LNCaP clone FGC (cell line): ENCODE measurements around the gene CST6.

ENCODE experiments used
- DNase-seq: peaks from one replicate; pipeline ENCODE4 v3.0.0-alpha.2; 2011; ENCODE audit warnings: low read depth
- H3K4me3 ChIP-seq: 2 replicates; pipeline ENCODE4 v1.5.1; 2011; ENCODE audit warnings: mild to moderate bottlenecking, low read depth, low read length, control low read depth
- TF ChIP-seq, protein P1 (sequence below): IDR thresholded peaks from 2 replicates; pipeline ENCODE4 v1.5.1; 2012; ENCODE audit warnings: mild to moderate bottlenecking; ENCODE audit not compliant: control insufficient read depth, insufficient read depth; ENCODE audit errors: extremely low read depth

CST6 gene

GRCh38 chr11:66042227-66042995 lies 30.6 kb downstream of the CST6 start:
- TF ChIP-seq, protein P1, sequence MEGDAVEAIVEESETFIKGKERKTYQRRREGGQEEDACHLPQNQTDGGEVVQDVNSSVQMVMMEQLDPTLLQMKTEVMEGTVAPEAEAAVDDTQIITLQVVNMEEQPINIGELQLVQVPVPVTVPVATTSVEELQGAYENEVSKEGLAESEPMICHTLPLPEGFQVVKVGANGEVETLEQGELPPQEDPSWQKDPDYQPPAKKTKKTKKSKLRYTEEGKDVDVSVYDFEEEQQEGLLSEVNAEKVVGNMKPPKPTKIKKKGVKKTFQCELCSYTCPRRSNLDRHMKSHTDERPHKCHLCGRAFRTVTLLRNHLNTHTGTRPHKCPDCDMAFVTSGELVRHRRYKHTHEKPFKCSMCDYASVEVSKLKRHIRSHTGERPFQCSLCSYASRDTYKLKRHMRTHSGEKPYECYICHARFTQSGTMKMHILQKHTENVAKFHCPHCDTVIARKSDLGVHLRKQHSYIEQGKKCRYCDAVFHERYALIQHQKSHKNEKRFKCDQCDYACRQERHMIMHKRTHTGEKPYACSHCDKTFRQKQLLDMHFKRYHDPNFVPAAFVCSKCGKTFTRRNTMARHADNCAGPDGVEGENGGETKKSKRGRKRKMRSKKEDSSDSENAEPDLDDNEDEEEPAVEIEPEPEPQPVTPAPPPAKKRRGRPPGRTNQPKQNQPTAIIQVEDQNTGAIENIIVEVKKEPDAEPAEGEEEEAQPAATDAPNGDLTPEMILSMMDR: no peak
- H3K4me3 ChIP-seq: no peak overlapping the region
- no peak for DNase-seq

DNA sequence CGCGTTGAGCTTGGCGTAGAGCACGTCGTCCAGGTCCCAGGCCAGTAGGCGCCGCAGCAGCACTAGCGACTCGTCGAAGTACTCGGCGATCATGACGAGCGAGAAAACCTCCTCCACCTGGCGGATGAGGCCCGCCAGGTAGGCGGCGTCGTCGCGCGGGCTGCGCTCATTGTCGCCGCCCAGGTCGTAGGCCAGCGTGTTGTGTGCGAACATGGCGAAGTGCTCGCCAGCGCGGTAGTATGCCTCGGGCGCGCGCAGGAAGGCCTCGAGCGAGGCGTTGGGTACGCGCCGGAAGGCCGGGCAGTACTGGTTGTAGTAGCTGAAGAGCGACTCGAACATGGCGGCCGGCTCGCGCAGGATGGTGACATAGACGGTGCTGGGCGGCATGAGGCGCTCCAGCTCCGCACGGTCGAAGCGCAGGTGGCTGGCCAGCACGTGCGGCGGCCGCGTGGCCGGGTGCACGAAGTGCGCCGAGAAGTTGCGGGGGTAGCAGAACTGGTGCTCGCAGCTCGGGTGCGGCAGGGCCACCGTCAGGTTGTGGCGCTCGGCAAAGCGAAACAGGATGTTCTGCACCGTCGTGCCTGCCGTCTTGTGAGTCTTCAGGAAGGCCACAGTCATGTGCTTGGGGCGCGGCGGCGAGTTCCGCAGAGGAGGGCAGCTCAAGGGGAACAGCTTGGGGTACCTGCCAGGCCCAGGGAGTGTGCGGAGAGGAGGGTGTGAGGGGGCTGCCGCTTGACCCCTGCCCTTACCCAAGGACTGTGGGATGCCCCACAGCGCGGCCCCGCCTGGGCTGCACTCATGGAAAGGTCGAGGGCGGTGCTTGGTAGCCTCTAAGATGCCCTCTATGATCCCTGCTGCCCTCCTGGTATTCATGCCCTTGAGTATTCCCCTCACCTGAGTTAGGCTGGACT lies 31.4 kb downstream of the CST6 start:
- TF ChIP-seq, protein P1: no peak
- no peak overlapping the region for H3K4me3 ChIP-seq
- no peak for DNase-seq

DNA sequence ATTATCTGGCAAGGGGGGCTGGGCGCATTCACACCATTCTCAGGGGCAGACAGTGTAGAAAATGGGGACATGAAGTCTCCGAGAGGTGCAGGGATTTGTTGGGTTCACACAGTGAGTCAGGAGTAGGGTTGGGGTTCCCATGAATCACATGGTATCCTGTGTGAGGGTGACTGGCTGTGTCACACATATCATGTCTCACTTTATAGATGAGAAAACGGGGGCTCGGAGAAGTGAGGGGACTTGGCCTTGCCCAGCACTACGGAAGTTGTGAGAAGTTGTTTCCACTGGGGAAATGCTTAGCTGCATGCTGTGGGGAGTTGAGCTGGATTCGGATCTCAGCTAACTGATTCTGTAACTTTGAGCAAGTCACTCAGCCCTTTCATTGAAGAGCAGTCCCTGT lies 32.9 kb downstream of the CST6 start:
- TF ChIP-seq, protein P1: no peak
- no peak overlapping the region for H3K4me3 ChIP-seq
- no peak for DNase-seq

GRCh38 chr11:66045177-66045639 lies 33.4 kb downstream of the CST6 start:
- H3K4me3 ChIP-seq: no peak overlapping the region
- TF ChIP-seq, protein P1: peak; percentile 95
- DNase-seq: no peak

DNA sequence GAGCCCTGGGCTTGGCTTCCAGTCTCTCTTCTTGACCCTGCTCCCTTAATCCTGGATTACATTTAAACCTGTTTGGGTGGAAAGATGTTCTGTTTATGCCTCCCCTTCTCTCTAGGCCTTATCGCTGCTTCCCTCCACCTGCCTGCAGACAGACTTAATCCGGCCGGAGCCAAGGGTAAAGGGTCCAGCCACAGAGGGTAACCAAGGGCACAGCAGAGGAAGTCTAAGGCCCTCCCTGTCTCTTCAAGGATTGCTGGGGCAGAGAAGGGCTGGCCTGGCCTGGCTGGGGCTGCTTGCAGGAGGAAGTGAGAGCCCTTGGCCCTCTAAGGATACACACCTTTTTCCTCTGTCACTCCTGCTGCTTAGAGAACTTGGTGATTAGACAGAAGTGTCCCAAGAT lies 35.1 kb downstream of the CST6 start:
- TF ChIP-seq, protein P1: no peak
- no peak for DNase-seq
- H3K4me3 ChIP-seq: no peak overlapping the region

GRCh38 chr11:66047541-66048365 lies 35.9 kb downstream of the CST6 start:
- no peak overlapping the region for H3K4me3 ChIP-seq
- TF ChIP-seq, protein P1: no peak
- no peak for DNase-seq
